Testis (tissue), 2 donors: ENCODE measurements around the gene CDC42BPB.

Experiments
- CTCF ChIP-seq, 3 experiments: fragments of 450-650 bp in 2 of 3; fragments of 200-600 bp in 1 of 3; sonication (generic) in 1 of 3; IDR thresholded peaks; one replicate each; pipeline ENCODE4 v1.5.1; 2016 to 2019; ENCODE audit warnings: antibody characterized with exemption in 3 of 3, mild to moderate bottlenecking in 2 of 3, moderate library complexity in 1 of 3
- POLR2A ChIP-seq: fragments of 450-650 bp; IDR thresholded peaks from one replicate; pipeline ENCODE4 v1.6.1; 2017; ENCODE audit warnings: antibody characterized with exemption, mild to moderate bottlenecking, moderate library complexity

- TF ChIP-seq CTCF (IDR thresholded peaks at IDR 0.05) (no peak), POLR2A (no peak)
Measured at GRCh38 chr14:102988054-102988453, 69.3 kb downstream of the CDC42BPB start.
